NB4 (cell line): ENCODE results near the gene BTG4.

Experiments
- MAX ChIP-seq: IDR thresholded peaks from 2 replicates; pipeline ENCODE4 v1.6.1; 2011; ENCODE audit warnings: low read depth, low read length
- POLR2A ChIP-seq: IDR thresholded peaks from 2 replicates; pipeline ENCODE4 v1.6.1; 2011; ENCODE audit warnings: mild to moderate bottlenecking; ENCODE audit not compliant: insufficient read length; ENCODE audit errors: extremely low read depth
- TF ChIP-seq, protein P1 (sequence below): IDR thresholded peaks from one replicate; pipeline ENCODE4 v1.5.1; 2012; ENCODE audit warnings: low read depth, low read length

DNA sequence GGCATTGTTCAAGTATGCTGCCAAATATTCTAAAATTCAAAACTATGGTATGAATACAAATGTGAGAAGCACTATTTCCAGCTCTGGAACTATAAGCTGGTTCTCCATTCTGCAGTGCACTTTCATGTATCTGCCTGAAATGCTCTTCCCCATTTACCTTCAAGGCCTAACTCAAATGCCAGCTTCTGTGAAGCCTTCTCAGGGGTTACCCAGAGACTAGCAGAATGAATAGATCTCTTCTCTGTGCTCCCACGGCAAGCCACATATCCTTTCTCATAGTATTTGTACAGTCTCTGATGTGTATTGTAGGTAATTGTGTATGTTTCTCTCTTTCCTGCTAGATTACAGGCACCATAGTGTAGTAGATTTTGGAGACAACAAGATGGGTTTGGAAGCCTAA lies 6.5 kb upstream of the BTG4 start:
- TF ChIP-seq, protein P1, sequence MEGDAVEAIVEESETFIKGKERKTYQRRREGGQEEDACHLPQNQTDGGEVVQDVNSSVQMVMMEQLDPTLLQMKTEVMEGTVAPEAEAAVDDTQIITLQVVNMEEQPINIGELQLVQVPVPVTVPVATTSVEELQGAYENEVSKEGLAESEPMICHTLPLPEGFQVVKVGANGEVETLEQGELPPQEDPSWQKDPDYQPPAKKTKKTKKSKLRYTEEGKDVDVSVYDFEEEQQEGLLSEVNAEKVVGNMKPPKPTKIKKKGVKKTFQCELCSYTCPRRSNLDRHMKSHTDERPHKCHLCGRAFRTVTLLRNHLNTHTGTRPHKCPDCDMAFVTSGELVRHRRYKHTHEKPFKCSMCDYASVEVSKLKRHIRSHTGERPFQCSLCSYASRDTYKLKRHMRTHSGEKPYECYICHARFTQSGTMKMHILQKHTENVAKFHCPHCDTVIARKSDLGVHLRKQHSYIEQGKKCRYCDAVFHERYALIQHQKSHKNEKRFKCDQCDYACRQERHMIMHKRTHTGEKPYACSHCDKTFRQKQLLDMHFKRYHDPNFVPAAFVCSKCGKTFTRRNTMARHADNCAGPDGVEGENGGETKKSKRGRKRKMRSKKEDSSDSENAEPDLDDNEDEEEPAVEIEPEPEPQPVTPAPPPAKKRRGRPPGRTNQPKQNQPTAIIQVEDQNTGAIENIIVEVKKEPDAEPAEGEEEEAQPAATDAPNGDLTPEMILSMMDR, result no peak
- no peak for TF ChIP-seq POLR2A
- no peak for TF ChIP-seq MAX
